Testis (tissue), 3 donors: ENCODE measurements around the gene SALL3. TPM values are rescaled to one million over a fixed set of nuclear protein-coding genes. Genes with fewer than 3 reads are reported as not detected.
"Not testable (repeated sequence)": the region's sequence is repeated elsewhere in the genome, so short reads cannot be mapped to it uniquely, and the experiment has no call there.

ENCODE experiments used
- DNase-seq: peaks from one replicate; pipeline ENCODE4 v3.0.0-alpha.2; 2019
- H3K27ac ChIP-seq, 2 donors: fragments of 200-600 bp; sonication (generic); one replicate each; pipeline ENCODE4 v1.5.1; 2019
- H3K27me3 ChIP-seq: fragments of 200-600 bp; sonication (generic); one replicate; pipeline ENCODE4 v1.5.1; 2019
- H3K36me3 ChIP-seq: fragments of 200-600 bp; sonication (generic); one replicate; pipeline ENCODE4 v1.5.1; 2017; ENCODE audit warnings: low read depth; ENCODE audit errors: missing control alignments
- H3K4me1 ChIP-seq: fragments of 200-600 bp; sonication (generic); one replicate; pipeline ENCODE4 v1.5.1; 2019
- H3K4me3 ChIP-seq, 2 donors: fragments of 200-600 bp; sonication (generic); one replicate each; pipeline ENCODE4 v1.5.1; 2017 to 2019
- H3K9me3 ChIP-seq: fragments of 200-600 bp; sonication (generic); one replicate; pipeline ENCODE4 v1.5.1; 2017
- POLR2A ChIP-seq: fragments of 450-650 bp; IDR thresholded peaks from one replicate; pipeline ENCODE4 v1.6.1; 2017; ENCODE audit warnings: antibody characterized with exemption, mild to moderate bottlenecking, moderate library complexity
- WGBS, 2 donors: methylation state at CpG; one replicate each; pipeline ENCODE4 v1.1.5; 2018; 5-methylcytosine and 5-hydroxymethylcytosine counted together
- intact Hi-C: fragments of 100-400 bp; cut with DNase I; formaldehyde crosslinking; loops from one replicate; pipeline ENCODE4 v1.15.1; 2023; ENCODE audit warnings: low total_unique reads
- polyA plus RNA-seq: library from polyadenylated mRNA; stranded (reverse); fragments of 350-450 nt; fragmentation: Illumina TruSeq; extraction: RNeasy Lipid Tissue Mini Kit (QIAGEN cat#74804); gene quantifications from one replicate; pipeline ENCODE4 v1.2.3, GENCODE V29; 2014; ENCODE audit warnings: low read depth, low replicate concordance; ENCODE audit not compliant: insufficient read depth
- total RNA-seq, 2 donors: library from RNA; depleted of rRNA; stranded (reverse); fragments of >200 nt; gene quantifications; one replicate each; pipeline ENCODE4 v1.2.3, GENCODE V29; 2016
- TF ChIP-seq, protein P1 (sequence below), 3 experiments: fragments of 450-650 bp in 2 of 3; fragments of 200-600 bp in 1 of 3; sonication (generic) in 1 of 3; IDR thresholded peaks; one replicate each; pipeline ENCODE4 v1.5.1; 2016 to 2019; ENCODE audit warnings: antibody characterized with exemption in 3 of 3, mild to moderate bottlenecking in 2 of 3, moderate library complexity in 1 of 3

SALL3 gene
- total and polyA plus RNA-seq, 3 donors from 2014 or later = 1.9 to 15.2 (median 8.3) TPM

DNA sequence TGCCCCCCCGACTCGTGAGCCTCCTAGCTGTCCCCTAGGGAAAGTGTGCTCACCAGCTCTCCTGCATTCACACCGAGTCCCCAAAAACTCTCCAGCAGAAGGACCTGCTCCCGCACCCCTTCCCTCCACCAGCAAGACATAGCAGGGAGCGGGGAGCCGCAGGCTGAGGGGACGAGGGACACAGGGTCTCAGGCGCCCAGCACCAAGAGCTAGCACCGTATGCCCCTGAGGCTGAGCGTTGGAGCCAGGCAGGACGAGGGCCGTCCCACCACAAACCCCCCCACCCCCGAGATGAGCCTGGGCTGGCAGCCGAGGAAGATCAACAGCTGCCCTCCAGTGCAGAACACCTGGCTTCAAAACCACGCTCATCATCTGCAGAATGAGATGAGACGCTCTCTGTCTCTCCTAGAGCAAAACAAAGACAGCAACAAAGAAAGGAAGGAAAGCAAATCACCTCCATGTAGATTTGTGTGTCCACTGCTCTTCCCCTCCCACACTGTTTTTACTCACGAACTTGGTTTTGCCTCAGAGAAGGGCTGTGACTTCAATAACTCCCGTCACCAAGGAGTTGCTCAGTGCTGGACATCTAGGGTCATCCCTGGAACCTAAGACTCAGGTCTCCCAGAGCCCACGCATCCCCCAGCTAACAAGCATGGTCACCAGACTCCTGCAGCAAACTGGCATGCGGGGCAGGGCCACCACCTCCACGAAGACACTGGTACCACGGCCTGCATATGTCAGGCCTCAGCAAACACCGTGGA is 39.7 kb upstream of the SALL3 start:
- no peaks in the 10 kb centered on the region for H3K9me3 ChIP-seq
- TF ChIP-seq, protein P1, sequence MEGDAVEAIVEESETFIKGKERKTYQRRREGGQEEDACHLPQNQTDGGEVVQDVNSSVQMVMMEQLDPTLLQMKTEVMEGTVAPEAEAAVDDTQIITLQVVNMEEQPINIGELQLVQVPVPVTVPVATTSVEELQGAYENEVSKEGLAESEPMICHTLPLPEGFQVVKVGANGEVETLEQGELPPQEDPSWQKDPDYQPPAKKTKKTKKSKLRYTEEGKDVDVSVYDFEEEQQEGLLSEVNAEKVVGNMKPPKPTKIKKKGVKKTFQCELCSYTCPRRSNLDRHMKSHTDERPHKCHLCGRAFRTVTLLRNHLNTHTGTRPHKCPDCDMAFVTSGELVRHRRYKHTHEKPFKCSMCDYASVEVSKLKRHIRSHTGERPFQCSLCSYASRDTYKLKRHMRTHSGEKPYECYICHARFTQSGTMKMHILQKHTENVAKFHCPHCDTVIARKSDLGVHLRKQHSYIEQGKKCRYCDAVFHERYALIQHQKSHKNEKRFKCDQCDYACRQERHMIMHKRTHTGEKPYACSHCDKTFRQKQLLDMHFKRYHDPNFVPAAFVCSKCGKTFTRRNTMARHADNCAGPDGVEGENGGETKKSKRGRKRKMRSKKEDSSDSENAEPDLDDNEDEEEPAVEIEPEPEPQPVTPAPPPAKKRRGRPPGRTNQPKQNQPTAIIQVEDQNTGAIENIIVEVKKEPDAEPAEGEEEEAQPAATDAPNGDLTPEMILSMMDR (IDR thresholded peaks at IDR 0.05) = no peak
- TF ChIP-seq POLR2A = no peak
- 78 to 84% methylated on average over 19 to 23 of the region's 23 CpGs for WGBS, 2 donors
- no peak overlapping the region for H3K27ac ChIP-seq
- H3K27me3 ChIP-seq = no peaks in the 10 kb centered on the region
- intact Hi-C loops = no loop called here
- no peaks in the 10 kb centered on the region for H3K4me1 ChIP-seq
- no peak overlapping the region for H3K4me3 ChIP-seq
- no peak for DNase-seq
- H3K36me3 ChIP-seq = no peaks in the 10 kb centered on the region

DNA sequence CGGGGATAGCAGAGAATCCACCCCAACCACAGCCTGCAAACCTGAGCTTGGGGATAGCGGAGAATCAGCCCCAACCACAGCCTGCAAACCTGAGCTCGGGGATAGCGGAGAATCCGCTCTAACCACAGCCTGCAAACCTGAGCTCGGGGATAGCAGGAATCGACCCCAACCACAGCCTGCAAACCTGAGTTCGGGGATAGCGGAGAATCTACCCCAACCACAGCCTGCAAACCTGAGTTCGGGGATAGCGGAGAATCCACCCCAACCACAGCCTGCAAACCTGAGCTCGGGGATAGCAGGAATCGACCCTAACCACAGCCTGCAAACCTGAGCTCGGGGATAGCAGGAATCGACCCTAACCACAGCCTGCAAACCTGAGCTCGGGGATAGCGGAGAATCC is 37.4 kb upstream of the SALL3 start:
- intact Hi-C loops, H3K27ac ChIP-seq, H3K4me1 ChIP-seq, H3K27me3 ChIP-seq, DNase-seq, H3K9me3 ChIP-seq, H3K36me3 ChIP-seq, H3K4me3 ChIP-seq: not testable (repeated sequence)
- 71 to 73% methylated on average over 9 to 17 of the region's 17 CpGs for WGBS, 2 donors

DNA sequence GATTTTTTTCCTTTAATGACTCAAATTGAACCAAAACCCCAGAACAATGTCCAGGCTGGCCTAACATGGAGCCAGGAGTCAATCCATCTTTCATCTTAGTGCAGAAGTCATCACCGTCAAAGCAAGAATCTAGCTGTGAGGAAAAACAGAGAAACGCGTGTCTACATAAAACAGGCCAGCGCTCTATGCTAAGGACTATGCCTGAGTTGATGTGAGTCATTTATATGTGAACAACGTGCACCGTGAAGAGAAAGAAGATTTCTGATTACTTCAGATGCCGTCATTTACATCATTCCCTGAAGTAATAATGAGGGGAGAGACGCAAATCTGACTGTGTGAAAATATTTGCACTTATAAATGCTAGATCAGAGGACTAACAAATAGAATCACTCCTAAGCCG is 34.0 kb upstream of the SALL3 start:
- H3K27me3 ChIP-seq = no peaks in the 10 kb centered on the region
- H3K27ac ChIP-seq = no peak overlapping the region
- intact Hi-C loops = no loop called here
- H3K36me3 ChIP-seq = no peaks in the 10 kb centered on the region
- DNase-seq = no peak
- 68 to 87% methylated on average over 9 of the region's 9 CpGs for WGBS, 2 donors
- H3K4me1 ChIP-seq = no peaks in the 10 kb centered on the region
- TF ChIP-seq, protein P1 (IDR thresholded peaks at IDR 0.05) = no peak
- TF ChIP-seq POLR2A = no peak
- no peak overlapping the region for H3K4me3 ChIP-seq
- H3K9me3 ChIP-seq = no peaks in the 10 kb centered on the region

DNA sequence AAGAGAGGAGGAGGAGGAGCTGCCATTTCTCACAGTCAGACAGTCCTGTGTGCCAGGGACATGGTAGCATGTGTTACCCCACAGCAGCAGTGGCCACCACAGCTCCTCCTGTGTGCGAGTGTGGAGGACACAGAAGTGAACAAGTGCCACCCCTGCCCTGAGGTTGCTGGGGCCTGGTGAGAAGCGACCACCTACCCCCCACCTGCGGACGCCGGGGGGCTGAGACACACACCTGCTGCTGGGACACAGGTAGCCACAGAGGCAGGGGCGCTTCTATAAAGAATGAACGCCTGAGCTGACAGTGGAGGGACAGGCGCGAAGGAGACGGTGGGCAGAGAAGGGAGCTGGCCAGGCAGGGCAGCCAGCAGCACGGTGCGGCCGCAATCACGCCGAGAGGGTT is 32.3 kb upstream of the SALL3 start:
- Histone ChIP-seq H3K27ac (no peak overlapping the region), H3K4me1 (no peaks in the 10 kb centered on the region), H3K36me3 (no peaks in the 10 kb centered on the region), H3K9me3 (no peaks in the 10 kb centered on the region), H3K27me3 (no peaks in the 10 kb centered on the region), H3K4me3 (no peak overlapping the region)
- 75 to 93% methylated on average over 15 of the region's 15 CpGs for WGBS, 2 donors
- no peak for DNase-seq
- intact Hi-C loops = no loop called here
- TF ChIP-seq, protein P1 (IDR thresholded peaks at IDR 0.05) = no peak
- TF ChIP-seq POLR2A = no peak

DNA sequence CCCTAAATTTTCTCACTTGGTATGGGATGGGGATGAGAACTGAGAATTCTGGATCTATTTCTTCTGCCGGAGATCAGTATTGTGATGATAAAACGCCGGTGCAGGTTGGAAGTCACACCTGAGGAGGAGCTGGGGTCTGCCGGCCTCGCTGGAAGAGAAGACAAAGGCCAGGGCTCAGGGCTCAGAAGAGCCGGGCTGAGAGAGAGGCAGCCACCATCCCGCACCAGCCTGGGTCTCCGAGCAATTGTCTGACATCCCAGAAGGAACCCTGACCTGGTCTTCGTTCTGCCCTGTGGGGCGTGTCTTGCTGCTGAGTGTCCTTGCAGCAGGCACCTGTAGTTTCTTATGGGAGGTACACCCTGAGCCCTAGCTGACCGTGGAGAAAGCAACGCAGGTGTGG is 31.4 kb upstream of the SALL3 start:
- TF ChIP-seq, protein P1 (IDR thresholded peaks at IDR 0.05) = no peak
- no peak for TF ChIP-seq POLR2A
- Histone ChIP-seq H3K4me3 (no peak overlapping the region), H3K27ac (no peak overlapping the region), H3K36me3 (no peaks in the 10 kb centered on the region), H3K9me3 (no peaks in the 10 kb centered on the region), H3K4me1 (no peaks in the 10 kb centered on the region), H3K27me3 (no peaks in the 10 kb centered on the region)
- DNase-seq = no peak
- intact Hi-C loops = no loop called here
- WGBS, 2 donors = 55 to 58% methylated on average over 12 of the region's 12 CpGs
